ENCODE measurements around the gene TP53I13.

Gene TP53I13

GRCh38 chr17:29594519-29595090, 26.1 kb downstream of the TP53I13 start:
- H3K27ac ChIP-seq (replicated peaks): no peak overlapping the region
- H3K27me3 ChIP-seq (ENCODE audit: insufficient read depth, poor library complexity, severe bottlenecking): no peaks in the 10 kb centered on the region
- H3K4me3 ChIP-seq (replicated peaks; ENCODE audit: insufficient read depth, low read length): 0 out of 2 replicates have a peak overlapping the region, but pooled peaks have one; percentile 70
- DNase-seq (ENCODE audit: low read depth in 1 of 2, low spot score in 1 of 2): no peak
- no peak for TF ChIP-seq REST (IDR thresholded peaks at IDR 0.05; ENCODE audit: insufficient replicate concordance, low read depth)
- no peak for TF ChIP-seq CTCF (IDR thresholded peaks at IDR 0.05; ENCODE audit: insufficient read depth, low read length)
- no peak for TF ChIP-seq GABPA (IDR thresholded peaks at IDR 0.05; ENCODE audit: low read depth)
- no peak for TF ChIP-seq SPI1 (IDR thresholded peaks at IDR 0.05; ENCODE audit: borderline replicate concordance, low read depth)
- TF ChIP-seq POLR2AphosphoS5 (IDR thresholded peaks at IDR 0.05; ENCODE audit: low read depth): no peak

GRCh38 chr17:29595107-29595942, 26.8 kb downstream of the TP53I13 start:
- Histone ChIP-seq H3K4me3 (replicated peaks; ENCODE audit: insufficient read depth, low read length) (no peak overlapping the region), H3K27ac (replicated peaks) (no peak overlapping the region)

More at GRCh38 chr17:29595107-29595942, 26.8 kb downstream of the TP53I13 start:
- TF ChIP-seq POLR2AphosphoS5 (IDR thresholded peaks at IDR 0.05; ENCODE audit: low read depth) (no peak), CTCF (IDR thresholded peaks at IDR 0.05; ENCODE audit: insufficient read depth, low read length) (no peak), GABPA (IDR thresholded peaks at IDR 0.05; ENCODE audit: low read depth) (no peak), SPI1 (IDR thresholded peaks at IDR 0.05; ENCODE audit: borderline replicate concordance, low read depth) (no peak), REST (IDR thresholded peaks at IDR 0.05; ENCODE audit: insufficient replicate concordance, low read depth) (no peak)
- no peaks in the 10 kb centered on the region for H3K27me3 ChIP-seq (ENCODE audit: insufficient read depth, poor library complexity, severe bottlenecking)
- DNase-seq (ENCODE audit: low read depth in 1 of 2, low spot score in 1 of 2): no peak

All from HL-60 (cell line).